Activated CD8-positive, alpha-beta T cell treated with anti-CD3 and anti-CD28 coated beads for 36 hours (primary cell): Measurements from ENCODE around the gene MARCKSL1. TPM values are rescaled to one million over a fixed set of nuclear protein-coding genes. Genes with fewer than 3 reads are reported as not detected.

Experiments used
- ATAC-seq: fragments of 200-7000 bp; cut with Tn5 transposase; one replicate; pipeline ENCODE4 v1.10.0; 2021; ENCODE audit warnings: mild to moderate bottlenecking, moderate library complexity
- CTCF ChIA-PET: fragments of 350-600 bp; sonication (Branson Sonifier 250); formaldehyde crosslinking; loops from one replicate; lab custom pipeline; 2021; ENCODE audit warnings: antibody characterized with exemption; lab: Charles Lee
- POLR2A ChIA-PET: fragments of 350-600 bp; sonication (Branson Sonifier 250); formaldehyde crosslinking; loops from one replicate; lab custom pipeline; 2021; ENCODE audit warnings: antibody characterized with exemption; lab: Charles Lee
- DNase-seq: peaks from one replicate; pipeline ENCODE4 v3.0.0-alpha.2; 2020
- H3K27ac Mint-ChIP-seq: one replicate; pipeline ENCODE4 v1.8.0; 2021; ENCODE audit warnings: mild to moderate bottlenecking, mixed read lengths
- H3K27me3 Mint-ChIP-seq: one replicate; pipeline ENCODE4 v1.8.0; 2021; ENCODE audit warnings: mixed read lengths
- H3K36me3 Mint-ChIP-seq: one replicate; pipeline ENCODE4 v1.8.0; 2021; ENCODE audit warnings: low read depth, mixed read lengths
- H3K4me1 Mint-ChIP-seq: one replicate; pipeline ENCODE4 v1.8.0; 2021; ENCODE audit warnings: low read depth, mixed read lengths
- H3K4me3 Mint-ChIP-seq: one replicate; pipeline ENCODE4 v1.8.0; 2021; ENCODE audit warnings: mild to moderate bottlenecking, moderate library complexity, mixed read lengths
- H3K9me3 Mint-ChIP-seq: one replicate; pipeline ENCODE4 v1.8.0; 2021; ENCODE audit warnings: mixed read lengths
- intact Hi-C: fragments of 100-400 bp; cut with micrococcal nuclease; formaldehyde crosslinking; loops from one replicate; pipeline ENCODE4 v1.10.0; 2022
- total RNA-seq, 2 experiments: library from RNA; stranded (reverse); gene quantifications; one replicate each; pipeline ENCODE4 v1.2.3, GENCODE V29; 2021
- TF ChIP-seq, protein P1 (sequence below): fragments of 200-600 bp; IDR thresholded peaks from one replicate; pipeline ENCODE4 v1.8.0; 2022; ENCODE audit warnings: antibody characterized with exemption, mild to moderate bottlenecking

MARCKSL1 gene
- total RNA-seq, 2 experiments from 2014 or later = 31.2 to 33.5 TPM

DNA sequence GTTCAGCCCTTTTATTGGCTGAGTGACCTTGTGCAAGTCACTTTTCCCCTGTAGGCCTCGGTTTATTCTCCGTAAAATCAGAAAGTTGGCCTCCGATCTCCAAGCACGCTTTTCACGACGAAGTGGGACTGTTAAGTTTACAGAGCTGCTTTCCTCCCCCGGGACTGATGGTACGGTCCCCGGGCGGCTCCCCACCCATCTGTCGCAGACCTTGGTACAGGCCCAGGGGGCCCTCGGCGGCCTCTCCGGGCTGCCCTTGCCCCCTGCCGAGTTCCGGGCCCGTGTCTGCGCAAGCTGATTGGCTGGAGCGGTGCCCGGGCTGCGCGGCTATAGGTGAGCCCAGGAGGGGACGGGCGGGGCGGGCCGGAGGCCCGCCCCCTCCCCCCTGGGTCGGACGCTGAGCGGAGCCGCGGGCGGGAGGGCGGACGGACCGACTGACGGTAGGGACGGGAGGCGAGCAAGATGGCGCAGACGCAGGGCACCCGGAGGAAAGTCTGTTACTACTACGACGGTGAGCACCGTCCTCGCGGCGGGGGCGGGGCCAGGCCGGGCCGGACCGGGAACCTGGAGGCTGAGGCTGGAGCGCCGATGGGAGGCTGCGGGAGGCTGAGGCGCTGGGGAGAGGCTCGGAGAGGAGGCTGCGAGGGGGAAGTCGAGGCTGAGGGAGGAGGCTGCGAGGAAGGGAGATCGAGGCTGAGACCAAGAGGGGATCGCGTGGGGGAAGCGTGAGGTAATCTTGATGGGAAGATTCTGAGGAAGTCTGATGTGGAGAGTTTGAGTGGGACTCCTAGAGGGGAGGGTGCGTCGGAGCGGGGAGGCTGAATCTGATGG, 44.1 kb downstream of the MARCKSL1 start, which contains the start of gene HDAC1:
Gene HDAC1, plus strand, starts transcription at position 376 of the 831 bp plus-strand sequence. Its CDS starts 87 bp downstream, at position 463.
- ATAC-seq (peak; percentile 98), DNase-seq (peak; percentile 98)
- ChIA-PET CTCF (interaction anchor here (0.7 to 5.3 kb wide), 7 partner anchors 18 to 76 kb away, joined by 3 to 21 read pairs (median 5); partner anchors contain the start of genes FAM167B and LCK), POLR2A (interaction anchor here (0.7 to 3.9 kb wide), 25 partner anchors 11 to 184 kb away, joined by 3 to 41 read pairs (median 4); partner anchors contain the start of genes BSDC1, CCDC28B, KPNA6 and LCK)
- Mint-ChIP-seq H3K36me3 (peaks cover 23% of the 10 kb centered on the region), H3K4me3 (peak within 1 kb of the TSS; percentile 98), H3K9me3 (no peaks in the 10 kb centered on the region), H3K27ac (peak within 1 kb of the TSS; percentile 97), H3K4me1 (peaks cover 41% of the 10 kb centered on the region), H3K27me3 (no peaks in the 10 kb centered on the region)
- intact Hi-C loops = no loop called here
- TF ChIP-seq, protein P1, sequence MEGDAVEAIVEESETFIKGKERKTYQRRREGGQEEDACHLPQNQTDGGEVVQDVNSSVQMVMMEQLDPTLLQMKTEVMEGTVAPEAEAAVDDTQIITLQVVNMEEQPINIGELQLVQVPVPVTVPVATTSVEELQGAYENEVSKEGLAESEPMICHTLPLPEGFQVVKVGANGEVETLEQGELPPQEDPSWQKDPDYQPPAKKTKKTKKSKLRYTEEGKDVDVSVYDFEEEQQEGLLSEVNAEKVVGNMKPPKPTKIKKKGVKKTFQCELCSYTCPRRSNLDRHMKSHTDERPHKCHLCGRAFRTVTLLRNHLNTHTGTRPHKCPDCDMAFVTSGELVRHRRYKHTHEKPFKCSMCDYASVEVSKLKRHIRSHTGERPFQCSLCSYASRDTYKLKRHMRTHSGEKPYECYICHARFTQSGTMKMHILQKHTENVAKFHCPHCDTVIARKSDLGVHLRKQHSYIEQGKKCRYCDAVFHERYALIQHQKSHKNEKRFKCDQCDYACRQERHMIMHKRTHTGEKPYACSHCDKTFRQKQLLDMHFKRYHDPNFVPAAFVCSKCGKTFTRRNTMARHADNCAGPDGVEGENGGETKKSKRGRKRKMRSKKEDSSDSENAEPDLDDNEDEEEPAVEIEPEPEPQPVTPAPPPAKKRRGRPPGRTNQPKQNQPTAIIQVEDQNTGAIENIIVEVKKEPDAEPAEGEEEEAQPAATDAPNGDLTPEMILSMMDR = no peak

DNA sequence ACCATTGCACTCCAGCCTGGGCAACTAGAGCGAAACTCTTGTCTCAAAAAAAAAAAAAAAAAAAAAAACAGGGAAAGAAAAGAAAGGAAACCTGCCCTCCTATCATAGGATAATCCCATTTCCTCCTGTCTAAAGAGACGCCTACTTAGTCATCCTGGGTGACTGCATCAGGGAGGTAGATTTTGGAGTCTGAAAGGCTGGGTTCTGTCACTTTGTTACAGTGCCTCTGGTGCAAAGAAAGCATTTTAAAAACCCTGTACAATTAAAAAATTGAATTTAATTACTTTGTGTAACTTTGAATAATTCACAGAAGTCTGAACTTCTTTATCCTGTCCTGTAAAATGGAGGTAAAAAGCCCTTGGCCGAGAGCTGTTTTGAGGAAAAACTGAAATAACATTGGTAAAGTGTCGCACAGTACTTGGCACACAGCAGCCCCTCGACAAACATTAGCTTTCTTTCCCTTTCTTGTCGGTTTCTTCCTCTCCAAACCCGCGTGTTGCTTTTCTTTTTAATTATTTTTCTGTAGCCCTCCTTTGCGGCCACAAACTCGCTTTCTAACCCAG, 44.8 kb downstream of the MARCKSL1 start:
- DNase-seq (no peak), ATAC-seq (no peak)
- Mint-ChIP-seq H3K27me3 (no peaks in the 10 kb centered on the region), H3K9me3 (no peaks in the 10 kb centered on the region), H3K4me3 (peak overlapping the region; percentile 98), H3K27ac (peak overlapping the region; percentile 97), H3K36me3 (peaks cover 24% of the 10 kb centered on the region), H3K4me1 (peaks cover 35% of the 10 kb centered on the region)
- POLR2A ChIA-PET = interaction anchor here (0.7 to 3.9 kb wide), 19 partner anchors 10 to 183 kb away, joined by 3 to 41 read pairs (median 5); partner anchors contain the start of genes BSDC1, CCDC28B, KPNA6 and LCK
- intact Hi-C loops = no loop called here
- TF ChIP-seq, protein P1 = no peak
- CTCF ChIA-PET = interaction anchor here (0.7 to 5.3 kb wide), 7 partner anchors 18 to 76 kb away, joined by 3 to 21 read pairs (median 5); partner anchors contain the start of genes FAM167B and LCK

DNA sequence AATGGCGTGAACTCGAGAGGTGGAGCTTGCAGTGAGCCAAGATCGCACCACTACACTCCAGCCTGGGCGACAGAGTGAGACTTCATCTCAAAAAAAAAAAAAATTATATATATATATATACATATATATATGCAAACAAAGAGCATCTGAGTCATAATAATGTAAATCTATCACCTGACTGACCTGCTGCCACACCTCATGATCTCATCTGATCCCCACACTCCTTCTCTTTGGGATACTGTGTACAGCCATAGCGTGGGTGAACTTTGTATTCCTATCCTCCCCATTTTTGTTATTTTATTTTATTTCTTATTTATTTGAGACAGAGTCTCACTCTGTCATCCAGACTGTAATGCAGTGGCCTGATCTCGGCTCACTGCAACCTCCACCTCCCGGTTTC, 46.8 kb downstream of the MARCKSL1 start:
- ATAC-seq (no peak), DNase-seq (no peak)
- Mint-ChIP-seq H3K4me1 (peaks cover 19% of the 10 kb centered on the region), H3K4me3 (no peak overlapping the region), H3K36me3 (peaks cover 27% of the 10 kb centered on the region), H3K9me3 (no peaks in the 10 kb centered on the region), H3K27ac (peak overlapping the region; percentile 57), H3K27me3 (no peaks in the 10 kb centered on the region)
- POLR2A ChIA-PET = interaction anchor here (0.6 to 3.9 kb wide), 5 partner anchors 15 to 38 kb away, joined by 3 to 41 read pairs (median 5); partner anchors contain the start of gene LCK
- CTCF ChIA-PET = interaction anchor here (1.1 to 5.3 kb wide), 2 partner anchors 36 to 41 kb away, joined by 3 to 21 read pairs; partner anchors contain the start of gene FAM167B
- TF ChIP-seq, protein P1 = no peak
- intact Hi-C loops = no loop called here

DNA sequence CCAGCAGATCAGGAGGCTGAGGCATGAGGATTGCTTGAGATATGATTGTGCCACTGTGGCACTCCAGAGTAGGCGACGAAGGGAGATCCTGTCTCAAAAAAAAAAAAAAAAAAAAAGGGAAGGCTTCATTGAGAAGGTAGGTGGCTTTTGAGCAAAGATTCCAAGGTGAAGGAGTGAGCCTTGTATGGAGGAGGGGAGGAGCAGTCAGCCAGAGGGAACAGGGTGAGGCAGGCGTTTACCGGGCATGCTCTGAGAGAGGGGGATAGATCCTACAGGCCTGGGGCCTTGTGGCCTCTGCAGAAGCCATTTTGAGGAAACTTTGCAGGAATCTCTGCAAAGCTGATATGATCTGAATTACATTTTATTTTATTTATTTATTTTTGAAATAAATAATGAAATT, 49.3 kb downstream of the MARCKSL1 start:
- no peak for DNase-seq
- Mint-ChIP-seq H3K4me1 (peaks cover 12% of the 10 kb centered on the region), H3K27me3 (no peaks in the 10 kb centered on the region), H3K36me3 (peaks cover 24% of the 10 kb centered on the region), H3K4me3 (no peak overlapping the region), H3K9me3 (no peaks in the 10 kb centered on the region), H3K27ac (no peak overlapping the region)
- no peak for ATAC-seq
- ChIA-PET POLR2A (interaction anchor here (0.6 to 2.4 kb wide), 3 partner anchors 8 to 14 kb away, joined by 3 to 10 read pairs (median 10); no protein-coding TSS in a partner anchor), CTCF (interaction anchor here (0.7 kb wide), 2 partner anchors 63 to 71 kb away, joined by 3 read pairs; no protein-coding TSS in a partner anchor)
- intact Hi-C loops = no loop called here
- TF ChIP-seq, protein P1 = no peak
